ENCODE data around the gene LRGUK. TPM values are rescaled to one million over a fixed set of nuclear protein-coding genes. Genes with fewer than 3 reads are reported as not detected.

LRGUK gene
- total and polyA plus RNA-seq, 2 donors from 2014 or later, result 0.19 to 3.8 TPM

DNA sequence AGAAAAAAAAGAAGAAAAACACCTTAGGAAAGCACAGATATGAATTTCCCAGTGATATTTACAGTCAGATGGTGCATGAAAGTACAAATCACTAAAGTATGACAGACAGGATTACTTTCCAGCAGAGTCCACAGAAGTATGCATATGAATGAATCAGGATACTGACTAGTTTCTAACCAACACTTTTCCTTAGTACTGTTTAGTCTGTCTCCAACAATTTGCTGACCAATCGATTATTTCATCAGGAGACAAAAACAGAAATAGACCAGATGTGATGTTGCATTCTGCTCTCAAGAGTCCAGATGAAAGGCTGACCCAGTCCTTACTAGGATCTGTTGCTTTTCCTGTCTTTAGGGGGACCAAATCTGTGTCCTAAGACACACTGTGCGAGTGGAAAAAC, 175.0 kb downstream of the LRGUK start:
- H3K36me3 ChIP-seq (ENCODE audit: control insufficient read depth in 2 of 3, insufficient read depth in 3 of 3, low read length in 3 of 3), result peaks cover 4 to 44% (median 14%) of the 10 kb centered on the region in 3 donors
- DNase-seq (no peak), FAIRE-seq (no peak)
- no peak overlapping the region for H3K4me3 ChIP-seq (ENCODE audit: low read length in 3 of 3)
- H3K9me3 ChIP-seq (ENCODE audit: control insufficient read depth in 2 of 3, insufficient read depth in 1 of 3, low read length in 3 of 3), result no peaks in the 10 kb centered on the region
- TF ChIP-seq, protein P1, sequence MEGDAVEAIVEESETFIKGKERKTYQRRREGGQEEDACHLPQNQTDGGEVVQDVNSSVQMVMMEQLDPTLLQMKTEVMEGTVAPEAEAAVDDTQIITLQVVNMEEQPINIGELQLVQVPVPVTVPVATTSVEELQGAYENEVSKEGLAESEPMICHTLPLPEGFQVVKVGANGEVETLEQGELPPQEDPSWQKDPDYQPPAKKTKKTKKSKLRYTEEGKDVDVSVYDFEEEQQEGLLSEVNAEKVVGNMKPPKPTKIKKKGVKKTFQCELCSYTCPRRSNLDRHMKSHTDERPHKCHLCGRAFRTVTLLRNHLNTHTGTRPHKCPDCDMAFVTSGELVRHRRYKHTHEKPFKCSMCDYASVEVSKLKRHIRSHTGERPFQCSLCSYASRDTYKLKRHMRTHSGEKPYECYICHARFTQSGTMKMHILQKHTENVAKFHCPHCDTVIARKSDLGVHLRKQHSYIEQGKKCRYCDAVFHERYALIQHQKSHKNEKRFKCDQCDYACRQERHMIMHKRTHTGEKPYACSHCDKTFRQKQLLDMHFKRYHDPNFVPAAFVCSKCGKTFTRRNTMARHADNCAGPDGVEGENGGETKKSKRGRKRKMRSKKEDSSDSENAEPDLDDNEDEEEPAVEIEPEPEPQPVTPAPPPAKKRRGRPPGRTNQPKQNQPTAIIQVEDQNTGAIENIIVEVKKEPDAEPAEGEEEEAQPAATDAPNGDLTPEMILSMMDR (IDR thresholded peaks at IDR 0.05; ENCODE audit: borderline replicate concordance, extremely low read depth, insufficient read depth), result no peak
- intact Hi-C loops (cut with DNase I), result no loop called here
- no peaks in the 10 kb centered on the region for H3K27me3 ChIP-seq (ENCODE audit: control insufficient read depth, insufficient read depth, low read length)
- peaks cover 0 to 12% (median 2%) of the 10 kb centered on the region in 3 donors for H3K4me1 ChIP-seq (ENCODE audit: control insufficient read depth in 2 of 3, insufficient read depth in 2 of 3, low read depth in 1 of 3, low read length in 3 of 3)
- peak overlapping the region; percentile 7 to 23 for H3K27ac ChIP-seq (ENCODE audit: low read depth in 2 of 2, low read length in 2 of 2)
- H3K9ac ChIP-seq (ENCODE audit: low read length in 3 of 3), result no peak overlapping the region

DNA sequence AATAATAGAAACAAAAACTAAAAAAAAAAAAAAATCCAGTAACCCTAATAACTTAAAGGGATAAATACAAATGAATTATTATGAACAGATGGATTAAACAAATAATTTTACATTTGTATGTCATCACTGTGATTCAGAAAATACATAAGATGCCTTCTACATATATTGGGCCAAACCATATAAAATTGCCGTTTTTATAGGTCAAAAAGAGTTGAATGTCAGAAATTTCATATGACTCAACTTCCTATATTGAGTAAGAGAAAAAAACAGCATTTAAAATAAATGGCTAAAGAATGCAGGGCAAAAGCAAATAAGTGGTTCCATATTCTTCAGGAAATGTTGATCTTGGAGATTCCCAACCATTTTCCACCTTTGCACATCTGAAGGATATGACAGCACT, 180.2 kb downstream of the LRGUK start:
- Histone ChIP-seq H3K9ac (ENCODE audit: low read length in 3 of 3) (no peak overlapping the region), H3K27ac (ENCODE audit: low read depth in 2 of 2, low read length in 2 of 2) (no peak overlapping the region), H3K9me3 (ENCODE audit: control insufficient read depth in 2 of 3, insufficient read depth in 1 of 3, low read length in 3 of 3) (no peaks in the 10 kb centered on the region), H3K4me3 (ENCODE audit: low read length in 3 of 3) (no peak overlapping the region), H3K4me1 (ENCODE audit: control insufficient read depth in 2 of 3, insufficient read depth in 2 of 3, low read depth in 1 of 3, low read length in 3 of 3) (no peaks in the 10 kb centered on the region), H3K27me3 (ENCODE audit: control insufficient read depth, insufficient read depth, low read length) (no peaks in the 10 kb centered on the region), H3K36me3 (ENCODE audit: control insufficient read depth in 2 of 3, insufficient read depth in 3 of 3, low read length in 3 of 3) (peaks cover 4 to 20% (median 12%) of the 10 kb centered on the region in 3 donors)
- FAIRE-seq (no peak), DNase-seq (no peak)
- intact Hi-C loops (cut with DNase I), result no loop called here
- TF ChIP-seq, protein P1 (IDR thresholded peaks at IDR 0.05; ENCODE audit: borderline replicate concordance, extremely low read depth, insufficient read depth), result no peak

DNA sequence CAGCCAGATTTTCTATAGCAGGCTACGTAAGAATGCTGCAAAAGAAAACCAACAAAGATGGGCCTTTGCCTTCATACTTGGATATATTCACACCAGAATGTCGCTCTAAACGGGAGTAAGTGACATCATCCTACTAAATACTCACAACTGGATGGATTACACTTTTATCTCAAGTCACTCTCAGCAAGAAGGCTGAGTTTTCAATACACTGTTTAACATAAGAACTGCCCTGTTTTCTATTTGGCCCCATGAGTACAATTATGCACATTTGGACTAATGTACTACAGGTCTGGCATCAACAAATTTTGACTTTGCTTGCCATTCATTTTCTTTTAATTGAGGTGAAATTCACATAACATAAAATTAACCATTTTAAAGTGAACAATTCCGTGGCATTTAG, 181.4 kb downstream of the LRGUK start:
- TF ChIP-seq, protein P1 (IDR thresholded peaks at IDR 0.05; ENCODE audit: borderline replicate concordance, extremely low read depth, insufficient read depth), result no peak
- H3K36me3 ChIP-seq (ENCODE audit: control insufficient read depth in 2 of 3, insufficient read depth in 3 of 3, low read length in 3 of 3), result peaks cover 4 to 16% (median 12%) of the 10 kb centered on the region in 3 donors
- H3K27me3 ChIP-seq (ENCODE audit: control insufficient read depth, insufficient read depth, low read length), result no peaks in the 10 kb centered on the region
- peaks cover 0 to 7% (median 0%) of the 10 kb centered on the region in 3 donors for H3K4me1 ChIP-seq (ENCODE audit: control insufficient read depth in 2 of 3, insufficient read depth in 2 of 3, low read depth in 1 of 3, low read length in 3 of 3)
- no peak for DNase-seq
- no peaks in the 10 kb centered on the region for H3K9me3 ChIP-seq (ENCODE audit: control insufficient read depth in 2 of 3, insufficient read depth in 1 of 3, low read length in 3 of 3)
- intact Hi-C loops (cut with DNase I), result no loop called here
- H3K4me3 ChIP-seq (ENCODE audit: low read length in 3 of 3), result no peak overlapping the region
- FAIRE-seq, result no peak
- no peak overlapping the region for H3K27ac ChIP-seq (ENCODE audit: low read depth in 2 of 2, low read length in 2 of 2)
- H3K9ac ChIP-seq (ENCODE audit: low read length in 3 of 3), result no peak overlapping the region

DNA sequence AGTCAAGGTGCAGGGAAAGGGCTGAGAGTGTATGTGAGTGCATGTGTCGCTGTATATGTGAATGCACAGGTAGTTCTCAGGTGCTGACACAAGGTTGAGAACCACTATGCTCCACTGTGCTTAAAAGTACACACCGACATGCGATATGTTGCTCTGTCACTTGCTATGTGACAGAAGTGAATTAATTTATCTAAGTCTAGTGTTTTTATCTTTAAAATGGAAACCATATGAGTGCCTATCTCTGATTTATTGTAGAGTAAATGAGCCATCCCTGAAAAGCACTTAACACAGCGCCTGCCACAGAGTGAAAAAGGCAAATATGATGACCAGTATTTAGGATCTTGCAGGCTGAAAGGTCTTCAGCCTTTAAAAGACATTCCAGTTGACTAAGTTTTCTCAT, 184.7 kb downstream of the LRGUK start:
- FAIRE-seq (no peak), DNase-seq (no peak)
- no peak overlapping the region for H3K4me3 ChIP-seq (ENCODE audit: low read length in 3 of 3)
- peaks cover 0 to 5% (median 0%) of the 10 kb centered on the region in 3 donors for H3K36me3 ChIP-seq (ENCODE audit: control insufficient read depth in 2 of 3, insufficient read depth in 3 of 3, low read length in 3 of 3)
- H3K27me3 ChIP-seq (ENCODE audit: control insufficient read depth, insufficient read depth, low read length), result no peaks in the 10 kb centered on the region
- H3K9me3 ChIP-seq (ENCODE audit: control insufficient read depth in 2 of 3, insufficient read depth in 1 of 3, low read length in 3 of 3), result no peaks in the 10 kb centered on the region
- H3K27ac ChIP-seq (ENCODE audit: low read depth in 2 of 2, low read length in 2 of 2), result peak overlapping the region in 1 of 2 donors; percentile 58
- peaks cover 0 to 10% (median 0%) of the 10 kb centered on the region in 3 donors for H3K4me1 ChIP-seq (ENCODE audit: control insufficient read depth in 2 of 3, insufficient read depth in 2 of 3, low read depth in 1 of 3, low read length in 3 of 3)
- TF ChIP-seq, protein P1 (IDR thresholded peaks at IDR 0.05; ENCODE audit: borderline replicate concordance, extremely low read depth, insufficient read depth), result no peak
- intact Hi-C loops (cut with DNase I), result no loop called here
- no peak overlapping the region for H3K9ac ChIP-seq (ENCODE audit: low read length in 3 of 3)

Measured in kidney (tissue), 14 donors.